Fibroblast of skin of right biceps (primary cell): Measurements from ENCODE around the gene ATOX1.

Experiments
- DNase-seq: peaks from one replicate; pipeline ENCODE4 v3.0.0-alpha.2; 2013

ATOX1 gene

GRCh38 chr5:151770383-151771258, 12.2 kb upstream of the ATOX1 start:
- DNase-seq = peak; percentile 81

- no peak for DNase-seq
Measured at GRCh38 chr5:151766975-151767374, 8.5 kb upstream of the ATOX1 start.

GRCh38 chr5:151764801-151765200, 6.4 kb upstream of the ATOX1 start:
- DNase-seq = no peak

DNA sequence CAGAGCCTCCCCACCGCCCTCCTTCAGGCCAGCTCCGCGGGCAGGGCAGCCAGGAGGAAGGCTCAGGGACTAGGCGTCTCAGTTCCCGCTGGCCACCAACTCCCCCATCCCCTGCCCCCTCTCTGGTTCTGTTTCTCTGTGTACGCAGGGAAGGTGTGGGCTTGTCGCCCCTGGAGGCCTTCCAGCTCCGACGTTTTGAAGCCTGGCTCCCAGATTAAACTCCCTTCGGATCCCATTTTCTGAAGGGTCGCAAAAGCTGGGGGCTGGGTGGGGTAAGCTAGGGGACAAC, 346 bp downstream of the ATOX1 start:
- DNase-seq = no peak

GRCh38 chr5:151757233-151758140, 944 bp downstream of the ATOX1 start:
- DNase-seq = no peak

DNA sequence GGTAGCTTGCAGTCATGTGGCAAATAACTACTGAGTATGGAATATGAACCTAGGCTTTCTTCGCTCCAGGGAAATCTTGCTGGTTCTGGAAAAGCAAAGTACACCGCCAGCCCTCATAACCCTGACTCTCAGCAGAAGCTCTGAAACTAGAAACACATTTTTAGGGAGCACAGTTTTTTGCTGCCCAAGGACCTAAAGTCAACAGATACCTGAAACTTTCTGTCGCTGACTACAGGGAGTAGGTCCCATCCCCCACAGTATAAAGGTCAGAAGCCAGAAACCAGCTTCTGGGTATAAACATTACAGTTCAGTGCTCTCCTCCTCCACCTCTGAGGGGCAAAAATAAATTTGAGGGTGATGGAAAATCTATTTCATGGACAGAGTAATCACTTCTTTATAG, 3.0 kb downstream of the ATOX1 start:
- DNase-seq = no peak

DNA sequence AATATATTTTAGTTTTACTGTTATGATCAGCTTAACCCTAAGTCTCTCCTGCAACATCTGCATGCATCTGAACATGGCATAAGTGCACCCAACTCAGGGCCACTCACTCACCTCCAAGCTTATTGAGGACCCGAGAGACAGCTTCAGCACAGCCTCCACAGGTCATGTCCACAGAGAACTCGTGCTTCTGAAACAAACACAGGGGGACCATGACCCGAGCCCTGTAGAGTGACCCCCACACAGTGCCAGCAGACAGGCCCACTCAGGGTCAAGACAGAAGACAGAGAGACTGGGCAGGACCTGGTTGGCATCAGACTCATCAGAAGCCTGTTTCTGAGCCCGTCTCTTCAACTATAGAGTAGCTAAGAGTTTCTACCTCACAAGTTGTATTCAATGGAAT, 6.8 kb downstream of the ATOX1 start:
- no peak for DNase-seq

DNA sequence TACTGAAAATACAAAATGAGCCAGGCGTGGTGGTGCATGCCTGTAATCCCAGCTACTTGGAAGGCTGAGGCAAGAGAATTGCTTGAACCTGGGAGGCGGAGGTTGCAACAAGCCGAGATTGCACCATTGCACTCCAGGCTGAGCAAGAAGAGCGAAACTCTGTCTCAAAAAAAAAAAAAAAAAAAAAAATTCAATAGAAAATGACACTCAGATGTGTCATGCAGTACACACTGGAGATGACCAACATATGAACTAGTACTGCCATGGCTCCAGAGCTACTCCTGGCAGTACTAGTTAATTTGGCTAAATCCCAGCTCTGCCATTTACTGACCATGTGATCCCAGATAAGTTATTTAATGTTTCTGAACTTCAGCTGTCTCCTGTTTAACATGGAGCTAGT, 7.3 kb downstream of the ATOX1 start:
- peak; percentile 46 for DNase-seq

GRCh38 chr5:151750121-151750520, 8.3 kb downstream of the ATOX1 start:
- DNase-seq = no peak

DNA sequence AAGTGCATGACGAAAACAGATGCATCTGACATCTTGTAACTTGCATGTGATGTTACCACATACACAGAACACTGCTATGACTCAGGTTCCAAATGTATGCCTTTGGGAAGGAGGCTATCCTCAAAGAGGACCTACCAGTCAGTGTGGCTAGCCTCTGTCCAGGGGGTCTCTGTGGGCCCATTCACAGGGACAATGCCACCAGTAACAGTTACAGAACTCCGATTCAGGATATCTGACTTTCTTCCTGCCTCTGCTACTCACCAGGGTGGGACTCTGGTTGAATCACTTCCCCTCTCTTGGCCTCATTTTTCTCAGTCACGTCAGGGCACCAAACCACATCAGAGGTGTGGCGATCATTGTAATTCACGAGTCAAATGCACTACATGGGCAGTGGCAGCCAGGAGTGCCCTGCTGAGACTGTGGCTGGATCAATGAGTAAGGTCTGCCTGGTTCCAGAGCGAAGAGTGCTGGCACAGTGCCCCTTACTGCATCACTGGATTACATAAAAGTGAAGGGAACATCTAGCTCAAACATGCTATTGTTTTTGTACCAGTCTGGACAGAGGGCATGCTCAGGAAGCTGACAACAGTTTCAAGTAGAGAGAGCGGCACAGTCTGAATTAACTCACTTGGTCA, 13.2 kb downstream of the ATOX1 start:
- peak; percentile 82 for DNase-seq

- DNase-seq = peak; percentile 26
Measured at GRCh38 chr5:151743530-151743929, 14.9 kb downstream of the ATOX1 start.

GRCh38 chr5:151742870-151743294, 15.5 kb downstream of the ATOX1 start:
- peak; percentile 74 for DNase-seq

GRCh38 chr5:151741678-151742423, 16.6 kb downstream of the ATOX1 start:
- DNase-seq = peak; percentile 87

DNA sequence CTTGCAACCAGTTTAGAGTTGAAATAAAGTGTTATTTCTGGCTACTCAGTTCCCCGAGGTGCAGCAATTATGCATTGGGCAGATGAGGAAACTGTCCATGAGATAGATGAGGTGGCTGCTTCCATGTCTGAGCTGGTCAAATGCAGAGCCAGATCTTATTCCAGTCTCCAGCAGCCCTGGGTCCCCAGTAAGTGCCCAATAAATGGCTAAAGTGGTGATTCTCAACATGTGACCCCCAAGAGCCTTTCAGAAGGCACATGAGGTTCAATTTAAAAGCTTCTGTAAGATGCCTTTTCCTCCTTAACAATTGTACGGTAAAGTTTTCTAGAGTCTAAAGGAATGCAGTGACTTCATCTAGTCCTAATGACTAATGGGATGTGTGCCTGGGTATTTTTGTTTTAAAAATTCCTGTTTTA, 17.5 kb downstream of the ATOX1 start:
- peak; percentile 85 for DNase-seq

- peak; percentile 97 for DNase-seq
Measured at GRCh38 chr5:151740336-151740942, 18.0 kb downstream of the ATOX1 start.

GRCh38 chr5:151739939-151740335, 18.5 kb downstream of the ATOX1 start:
- DNase-seq = peak; percentile 99

DNA sequence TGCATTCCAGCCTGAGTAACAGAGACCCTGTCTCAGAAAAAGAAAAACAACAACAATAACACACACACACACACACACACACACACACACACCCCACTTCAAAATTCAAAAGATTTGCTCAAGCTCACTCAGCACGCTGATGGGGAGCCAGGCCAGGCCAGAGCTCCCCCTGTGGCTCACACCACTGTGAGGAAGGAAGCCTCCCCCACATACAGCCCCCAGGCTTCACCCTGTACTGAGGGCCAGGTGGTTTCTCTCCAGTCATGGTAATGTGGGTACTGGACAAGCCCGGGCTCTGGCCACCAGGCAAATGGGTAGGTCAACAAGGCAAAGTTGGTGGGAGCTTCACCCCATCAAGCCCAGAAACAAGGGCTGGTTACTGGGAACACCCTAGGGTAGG, 19.0 kb downstream of the ATOX1 start:
- peak; percentile 38 for DNase-seq

DNA sequence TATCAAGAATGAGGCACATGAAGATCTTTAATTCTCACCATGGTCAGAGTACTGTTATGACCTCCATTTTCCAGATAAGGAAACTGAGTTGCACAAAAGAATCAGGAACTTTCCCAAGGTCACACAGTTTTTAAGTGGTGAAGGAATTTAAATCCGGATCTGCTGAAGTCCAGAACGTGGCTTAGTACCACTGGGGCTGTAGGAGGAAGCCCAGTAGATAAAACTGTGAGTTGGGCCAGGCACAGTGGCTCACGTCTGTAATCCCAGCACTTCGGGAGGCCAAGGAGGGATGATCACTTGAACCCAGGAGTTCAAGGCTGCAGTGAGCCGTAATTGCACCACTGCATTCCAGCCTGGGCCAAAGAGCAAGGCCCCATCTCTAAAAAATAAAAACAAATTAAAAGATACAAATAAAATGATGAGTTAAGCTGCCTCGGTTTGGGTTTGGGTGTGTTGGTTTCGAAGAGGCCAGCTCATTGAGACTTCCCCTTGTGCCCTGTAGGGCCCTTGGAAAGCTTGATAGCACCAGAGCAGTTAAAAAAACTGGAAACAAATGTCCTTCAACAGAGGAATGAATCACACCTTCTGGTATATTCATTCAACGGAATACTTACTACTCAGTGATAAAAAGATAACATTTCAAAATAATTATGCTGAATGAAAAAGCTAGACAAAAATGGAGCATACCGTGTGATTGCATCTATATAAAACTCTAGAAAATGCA, 20.1 kb downstream of the ATOX1 start:
- peak; percentile 48 for DNase-seq

DNA sequence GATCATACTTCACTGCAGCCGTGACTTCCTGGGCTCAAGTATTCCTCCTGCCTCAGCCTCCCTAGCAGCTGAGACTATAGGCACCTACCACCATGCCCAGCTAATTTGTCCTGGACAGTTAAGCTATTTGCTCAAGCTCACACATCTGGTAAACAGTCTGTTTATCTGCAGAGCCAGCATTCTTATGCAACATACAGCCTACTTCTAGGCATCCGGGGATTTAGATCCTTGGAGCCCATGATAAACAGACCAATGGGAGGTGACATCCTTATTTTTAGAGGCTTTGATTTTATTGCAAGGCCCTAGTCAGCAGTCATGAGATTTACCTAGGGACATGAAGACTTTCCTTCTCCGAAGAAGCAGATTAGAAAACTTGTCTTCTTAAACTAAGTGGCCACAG, 21.0 kb downstream of the ATOX1 start:
- DNase-seq = no peak

DNA sequence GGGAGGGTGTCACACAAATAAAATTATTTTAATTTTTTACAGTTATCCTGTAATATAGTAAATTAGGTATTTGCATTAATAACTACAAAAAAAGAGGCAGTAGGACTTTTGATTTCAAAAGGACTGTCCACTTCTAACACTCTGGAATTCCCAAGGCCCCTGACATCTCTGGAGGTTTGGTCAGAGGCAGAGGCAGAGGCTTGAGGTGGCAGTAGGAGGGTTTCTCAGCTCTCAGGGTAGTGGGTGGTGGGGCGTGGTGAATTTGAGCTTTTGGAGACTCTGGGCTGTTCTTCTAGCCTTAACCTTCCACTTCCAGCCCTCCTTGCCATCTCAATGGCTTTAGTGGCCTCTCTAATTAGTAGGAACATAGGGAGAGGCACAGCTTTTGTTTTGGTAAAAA, 22.8 kb downstream of the ATOX1 start:
- DNase-seq = no peak

DNA sequence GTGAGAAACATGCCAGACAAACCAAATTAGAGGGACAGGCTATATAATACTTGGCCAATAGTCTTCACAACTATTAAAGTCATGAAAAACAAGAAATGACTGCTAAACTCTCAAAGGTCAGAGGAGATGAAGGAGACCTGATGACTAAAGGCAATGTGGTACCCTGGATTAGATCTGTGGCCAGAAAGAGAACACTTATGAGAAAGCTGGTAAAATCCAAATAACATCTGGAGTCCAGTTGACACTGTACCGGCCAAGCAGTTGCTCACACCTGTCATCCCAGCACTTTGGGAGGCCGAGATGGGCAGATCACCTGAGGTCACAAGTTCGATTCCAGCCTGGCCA, 24.4 kb downstream of the ATOX1 start:
- DNase-seq = no peak
